A673 (cell line): ENCODE results near the gene BARX1. TPM values are rescaled to one million over a fixed set of nuclear protein-coding genes. Genes with fewer than 3 reads are reported as not detected.
A peak's percentile ranks its signal among the peaks of the same experiment; 100 is the strongest.

ENCODE experiments used
- BruUV-seq: library from RNA; stranded (reverse); fragments of 400-500 nt; replicated peaks from 2 replicates; lab custom pipeline; 2021; lab: Mats Ljungman, UMichigan
- CTCF ChIA-PET: fragments of 300-600 bp; sonication (Branson Sonifier 250); formaldehyde crosslinking; loops from one replicate; lab custom pipeline; 2022; ENCODE audit warnings: antibody characterized with exemption; lab: Charles Lee
- POLR2A ChIA-PET: fragments of 300-600 bp; sonication (Branson Sonifier 250); formaldehyde crosslinking; loops from one replicate; lab custom pipeline; 2022; ENCODE audit warnings: antibody characterized with exemption; ENCODE audit not compliant: low non-redundant PET; lab: Charles Lee
- DNase-seq: peaks from one replicate; pipeline ENCODE4 v3.0.0-alpha.2; 2015; ENCODE audit warnings: low spot score
- H3K27ac ChIP-seq: fragments of 200-600 bp; sonication (generic); 2 replicates; pipeline ENCODE4 v1.5.1; 2016; ENCODE audit warnings: mixed run types, low read depth, mild to moderate bottlenecking, mixed read lengths, antibody characterized with exemption, low read length; ENCODE audit not compliant: poor library complexity, severe bottlenecking
- H3K27me3 ChIP-seq: fragments of 200-600 bp; sonication (generic); replicated peaks from 2 replicates; pipeline ENCODE4 v1.6.1; 2017; ENCODE audit warnings: mixed run types, low read depth, mild to moderate bottlenecking, mixed read lengths, antibody characterized with exemption, low read length; ENCODE audit not compliant: insufficient read depth, poor library complexity
- H3K36me3 ChIP-seq: fragments of 200-600 bp; sonication (generic); 2 replicates; pipeline ENCODE4 v1.6.1; 2016; ENCODE audit warnings: mixed run types, mild to moderate bottlenecking, mixed read lengths, antibody characterized with exemption, low read length; ENCODE audit not compliant: insufficient read depth, poor library complexity, severe bottlenecking
- H3K4me1 ChIP-seq: fragments of 200-600 bp; sonication (generic); 2 replicates; pipeline ENCODE4 v1.6.1; 2017; ENCODE audit warnings: mixed run types, mild to moderate bottlenecking, mixed read lengths, antibody characterized with exemption, low read length; ENCODE audit not compliant: insufficient read depth, poor library complexity, severe bottlenecking
- H3K4me3 ChIP-seq: fragments of 200-600 bp; sonication (generic); 2 replicates; pipeline ENCODE4 v1.5.1; 2016; ENCODE audit warnings: low read depth, mixed run types, mild to moderate bottlenecking, mixed read lengths, low read length; ENCODE audit not compliant: poor library complexity, severe bottlenecking
- H3K9me3 ChIP-seq: fragments of 200-600 bp; sonication (generic); 2 replicates; pipeline ENCODE4 v1.6.1; 2016; ENCODE audit warnings: mixed run types, low read depth, mild to moderate bottlenecking, mixed read lengths, antibody characterized with exemption, low read length; ENCODE audit not compliant: poor library complexity, severe bottlenecking
- EZH2 ChIP-seq: fragments of 200-600 bp; sonication (generic); IDR thresholded peaks from 2 replicates; pipeline ENCODE4 v1.6.1; 2017; ENCODE audit warnings: borderline replicate concordance, low read depth, mild to moderate bottlenecking, mixed read lengths, antibody characterized with exemption, low read length; ENCODE audit not compliant: poor library complexity, severe bottlenecking
- intact Hi-C: fragments of 100-400 bp; cut with micrococcal nuclease; formaldehyde crosslinking; loops from one replicate; pipeline ENCODE4 v1.10.0; 2022; ENCODE audit not compliant: unreplicated experiment
- total RNA-seq: library from RNA; stranded (reverse); gene quantifications from 2 replicates; pipeline ENCODE4 v1.2.3, GENCODE V29; 2021
- TF ChIP-seq, protein P1 (sequence below): fragments of 300-800, 200-600 bp; sonication (generic); conservative IDR thresholded peaks from 2 replicates; pipeline ENCODE4 v1.5.1; 2017; ENCODE audit warnings: low read depth, mild to moderate bottlenecking, antibody characterized with exemption, low read length, moderate library complexity, mixed read lengths

Gene BARX1
- total RNA-seq, 1 experiment from 2014 or later, result 9.8 TPM

DNA sequence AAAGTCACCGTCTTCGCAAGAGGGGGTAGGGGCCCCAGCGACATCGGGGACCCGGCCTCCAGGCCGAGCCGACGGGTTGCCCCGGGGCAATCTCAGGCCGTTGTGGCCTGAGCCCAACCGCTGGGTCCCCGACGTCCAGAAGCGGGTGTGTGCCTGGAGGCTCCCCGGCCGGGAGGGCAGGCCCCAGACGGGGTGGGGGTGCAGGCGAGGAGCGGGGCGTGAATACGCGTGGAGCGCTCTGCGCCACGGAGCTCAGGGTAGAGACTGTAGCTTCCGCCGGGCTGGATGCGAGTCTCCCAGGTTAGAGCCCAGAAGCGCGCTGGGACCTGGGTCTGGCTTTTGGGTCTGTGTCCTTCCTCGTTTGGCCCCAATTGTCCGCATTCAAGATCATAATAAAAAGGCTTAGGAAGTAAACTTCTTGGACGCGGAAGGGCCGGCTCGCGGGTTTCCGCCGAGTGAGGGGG lies 3.5 kb downstream of the BARX1 start:
- no peak for DNase-seq

DNA sequence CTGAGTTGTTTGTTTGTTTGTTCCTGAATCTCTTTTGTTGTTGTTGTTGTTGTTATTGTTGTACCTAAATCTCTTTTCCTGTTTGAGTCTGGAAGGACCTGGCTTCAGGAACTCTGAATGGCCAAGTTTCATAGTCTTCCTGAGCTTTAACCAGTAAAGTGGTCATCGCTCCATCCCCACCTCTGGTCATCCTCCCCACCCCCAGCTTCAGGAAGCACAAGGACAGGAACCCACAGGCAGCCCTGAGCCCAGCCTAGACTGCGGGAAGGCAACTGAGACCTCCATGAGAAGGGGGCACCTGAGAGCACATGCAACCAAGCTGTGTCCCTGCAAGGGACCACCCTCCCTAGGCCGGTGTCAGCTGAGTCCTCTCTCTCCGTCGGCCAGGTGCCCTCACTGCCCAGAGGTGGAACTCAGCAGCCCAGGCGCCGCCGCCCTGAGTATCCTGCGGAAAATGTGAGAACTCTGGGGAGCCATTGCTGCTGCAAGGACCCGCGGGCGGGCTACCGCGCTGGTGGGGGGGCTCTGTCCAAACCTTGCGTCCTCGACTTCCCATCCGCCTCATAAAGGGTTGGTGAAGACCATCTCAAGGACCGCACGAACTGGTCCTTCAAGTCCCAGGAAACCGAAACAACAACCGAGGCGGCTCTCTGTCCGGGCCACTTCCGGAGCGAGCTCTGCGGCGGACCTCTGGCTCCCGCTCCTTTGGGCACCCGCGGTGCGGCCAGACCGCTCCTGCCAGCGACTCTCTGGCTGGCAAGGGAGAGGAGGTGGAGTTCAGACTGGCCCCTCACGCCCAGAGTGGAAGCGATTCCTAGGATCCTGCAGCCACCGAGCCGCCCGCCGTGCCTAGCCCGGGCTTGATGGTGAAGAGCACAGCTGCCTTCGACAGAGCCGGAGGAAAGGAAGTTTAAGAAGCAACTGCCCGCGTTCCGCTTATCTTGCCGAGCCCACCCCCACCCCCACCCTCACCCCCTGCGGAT lies 4.2 kb downstream of the BARX1 start:
- Histone ChIP-seq H3K27me3 (peaks cover 94% of the 10 kb centered on the region), H3K27ac (no peak overlapping the region), H3K9me3 (no peaks in the 10 kb centered on the region), H3K36me3 (no peaks in the 10 kb centered on the region), H3K4me3 (no peak overlapping the region), H3K4me1 (peaks cover 4% of the 10 kb centered on the region)
- POLR2A ChIA-PET, result no interaction called here
- CTCF ChIA-PET, result no interaction called here
- intact Hi-C loops, result no loop called here
- DNase-seq, result no peak
- no TSS peak for BruUV-seq
- no peak for TF ChIP-seq EZH2
- TF ChIP-seq, protein P1, sequence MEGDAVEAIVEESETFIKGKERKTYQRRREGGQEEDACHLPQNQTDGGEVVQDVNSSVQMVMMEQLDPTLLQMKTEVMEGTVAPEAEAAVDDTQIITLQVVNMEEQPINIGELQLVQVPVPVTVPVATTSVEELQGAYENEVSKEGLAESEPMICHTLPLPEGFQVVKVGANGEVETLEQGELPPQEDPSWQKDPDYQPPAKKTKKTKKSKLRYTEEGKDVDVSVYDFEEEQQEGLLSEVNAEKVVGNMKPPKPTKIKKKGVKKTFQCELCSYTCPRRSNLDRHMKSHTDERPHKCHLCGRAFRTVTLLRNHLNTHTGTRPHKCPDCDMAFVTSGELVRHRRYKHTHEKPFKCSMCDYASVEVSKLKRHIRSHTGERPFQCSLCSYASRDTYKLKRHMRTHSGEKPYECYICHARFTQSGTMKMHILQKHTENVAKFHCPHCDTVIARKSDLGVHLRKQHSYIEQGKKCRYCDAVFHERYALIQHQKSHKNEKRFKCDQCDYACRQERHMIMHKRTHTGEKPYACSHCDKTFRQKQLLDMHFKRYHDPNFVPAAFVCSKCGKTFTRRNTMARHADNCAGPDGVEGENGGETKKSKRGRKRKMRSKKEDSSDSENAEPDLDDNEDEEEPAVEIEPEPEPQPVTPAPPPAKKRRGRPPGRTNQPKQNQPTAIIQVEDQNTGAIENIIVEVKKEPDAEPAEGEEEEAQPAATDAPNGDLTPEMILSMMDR, result no peak

More for the DNA sequence above, 3.5 kb downstream of the BARX1 start:
- POLR2A ChIA-PET, result no interaction called here
- CTCF ChIA-PET, result no interaction called here
- peaks cover 92% of the 10 kb centered on the region for H3K27me3 ChIP-seq
- intact Hi-C loops, result no loop called here
- H3K36me3 ChIP-seq, result no peaks in the 10 kb centered on the region
- H3K4me1 ChIP-seq, result peaks cover 4% of the 10 kb centered on the region
- BruUV-seq, result no TSS peak
- TF ChIP-seq, protein P1, result no peak
- peak; percentile 73 for TF ChIP-seq EZH2
- H3K27ac ChIP-seq, result no peak overlapping the region
- H3K4me3 ChIP-seq, result no peak overlapping the region
- H3K9me3 ChIP-seq, result no peaks in the 10 kb centered on the region

DNA sequence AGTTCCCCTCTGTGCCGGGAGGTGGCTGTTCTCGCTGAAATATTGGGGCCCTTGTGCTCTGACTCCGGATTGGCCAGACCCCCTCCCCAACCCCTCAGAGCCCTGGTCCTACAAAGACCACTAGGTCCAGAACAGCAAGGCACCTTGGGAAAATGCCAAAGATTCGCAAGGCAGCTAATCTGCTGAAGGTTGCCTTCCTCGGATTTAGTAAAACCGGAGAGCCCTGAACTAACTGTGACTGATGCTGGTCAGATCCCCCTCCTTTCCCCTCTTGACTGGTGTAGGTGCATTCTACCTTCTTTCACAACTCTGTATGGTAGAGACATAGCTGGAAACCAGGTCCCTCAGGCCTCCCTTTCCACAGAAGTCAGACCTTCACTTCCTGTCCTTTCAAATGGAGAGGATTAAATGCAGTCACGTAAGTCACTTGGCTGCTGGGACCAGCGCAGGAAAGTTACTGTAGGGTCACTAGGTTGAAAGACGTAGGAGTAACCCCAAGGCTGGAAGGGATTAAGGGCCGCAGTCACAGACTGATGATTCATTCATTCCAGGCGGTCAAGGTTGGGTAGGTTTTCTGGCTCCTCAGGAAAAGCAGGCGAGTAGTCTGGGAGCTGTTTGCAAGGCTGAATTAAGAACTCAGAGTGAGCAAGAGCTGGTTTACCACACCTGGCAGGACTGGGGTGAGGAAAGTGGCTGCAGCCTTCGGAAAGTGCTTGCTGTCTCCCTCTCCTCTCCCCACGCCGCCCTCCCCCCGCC lies 5.3 kb downstream of the BARX1 start:
- Histone ChIP-seq H3K4me3 (no peak overlapping the region), H3K27ac (no peak overlapping the region), H3K27me3 (peaks cover 98% of the 10 kb centered on the region), H3K9me3 (no peaks in the 10 kb centered on the region), H3K36me3 (no peaks in the 10 kb centered on the region), H3K4me1 (peaks cover 4% of the 10 kb centered on the region)
- DNase-seq, result no peak
- ChIA-PET POLR2A (no interaction called here), CTCF (no interaction called here)
- intact Hi-C loops, result no loop called here
- BruUV-seq, result no TSS peak
- no peak for TF ChIP-seq EZH2
- TF ChIP-seq, protein P1, result no peak
